Stimulated activated effector memory CD8-positive, alpha-beta T cell treated with anti-CD3 and anti-CD28 coated beads, Interleukin-12 subunit alpha, Interleukin-12 subunit beta, amount 100 ng/mL, for 72 hours (primary cell): Measurements from ENCODE around the gene LGALS7.

Experiments used
- ATAC-seq: fragments of 150-1000 bp; cut with Tn5 transposase; 2 replicates; pipeline ENCODE4 v1.10.0; 2021
- DNase-seq, 2 donors: peaks; one replicate each; pipeline ENCODE4 v3.0.0; 2021 to 2022; ENCODE audit warnings: low spot score in 2 of 2
- H3K27ac Mint-ChIP-seq: one replicate; pipeline ENCODE4 v1.8.0; 2022; ENCODE audit warnings: mild to moderate bottlenecking, mixed read lengths
- H3K36me3 Mint-ChIP-seq: one replicate; pipeline ENCODE4 v1.8.0; 2022; ENCODE audit warnings: mild to moderate bottlenecking, mixed read lengths
- H3K4me1 Mint-ChIP-seq: one replicate; pipeline ENCODE4 v1.8.0; 2022; ENCODE audit warnings: mixed read lengths
- H3K4me3 Mint-ChIP-seq: one replicate; pipeline ENCODE4 v1.8.0; 2022; ENCODE audit warnings: mild to moderate bottlenecking, mixed read lengths
- H3K9me3 Mint-ChIP-seq: one replicate; pipeline ENCODE4 v1.8.0; 2022; ENCODE audit warnings: mixed read lengths

Gene LGALS7

DNA sequence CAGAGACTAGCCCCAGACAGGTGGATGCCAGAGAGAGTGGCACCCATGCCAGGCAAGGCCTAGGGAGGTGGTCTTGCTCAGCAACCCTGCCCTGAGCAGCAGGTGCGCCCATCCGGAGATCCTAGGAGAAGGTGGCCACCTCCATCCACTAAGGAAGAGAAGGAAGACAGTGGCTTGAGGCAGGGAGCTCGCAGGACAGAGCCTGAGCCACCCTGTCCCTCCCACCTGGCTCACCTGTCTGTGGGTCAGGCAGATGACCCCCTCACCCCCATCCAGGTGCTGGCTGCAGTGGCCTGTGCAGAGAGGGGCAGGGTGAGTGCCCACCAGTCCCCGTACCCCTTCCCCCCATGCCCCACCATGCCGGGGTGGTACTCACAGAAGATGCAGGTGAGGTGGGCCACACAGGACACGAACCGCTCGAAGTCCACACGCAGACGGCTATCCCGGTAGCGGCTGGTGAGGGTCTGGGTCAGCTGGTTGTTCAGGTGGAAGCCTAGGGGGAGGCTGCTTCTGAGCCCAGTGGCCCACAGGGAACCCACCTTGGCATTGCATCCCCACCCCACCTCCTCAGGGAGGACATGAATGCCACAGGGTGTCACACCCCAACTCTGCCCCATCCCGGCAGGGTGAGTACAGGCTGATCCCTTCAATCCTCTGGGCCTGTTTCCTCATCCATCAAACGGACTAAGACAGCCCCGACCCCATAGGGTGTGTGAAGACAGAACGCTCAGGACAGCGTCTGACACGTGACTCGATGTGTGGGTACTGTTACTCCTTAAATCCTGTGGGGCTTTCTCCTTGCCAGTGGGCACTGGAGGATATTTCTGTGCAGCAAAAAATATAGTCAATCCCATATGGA is 42.4 kb downstream of the LGALS7 start:
- ATAC-seq (no peak), DNase-seq (no peak)
- Mint-ChIP-seq H3K27ac (peak overlapping the region; percentile 95), H3K36me3 (peaks cover 95% of the 10 kb centered on the region), H3K4me1 (peaks cover 83% of the 10 kb centered on the region), H3K9me3 (no peaks in the 10 kb centered on the region), H3K4me3 (no peak overlapping the region)

DNA sequence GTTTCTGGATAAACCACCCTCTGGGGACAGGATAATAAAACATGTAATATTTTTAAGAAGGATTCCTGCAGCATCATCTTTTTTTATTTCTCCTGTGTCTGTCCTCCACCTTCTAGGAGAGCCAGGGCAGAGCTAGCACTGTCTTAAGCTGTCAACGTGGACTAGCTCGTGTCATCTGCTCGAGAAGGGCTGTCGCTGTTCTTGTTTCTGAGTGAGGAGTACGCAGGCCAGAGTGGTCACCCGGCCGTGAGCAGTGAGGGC is 42.9 kb downstream of the LGALS7 start:
- H3K4me1 Mint-ChIP-seq, result peaks cover 84% of the 10 kb centered on the region
- no peaks in the 10 kb centered on the region for H3K9me3 Mint-ChIP-seq

DNA sequence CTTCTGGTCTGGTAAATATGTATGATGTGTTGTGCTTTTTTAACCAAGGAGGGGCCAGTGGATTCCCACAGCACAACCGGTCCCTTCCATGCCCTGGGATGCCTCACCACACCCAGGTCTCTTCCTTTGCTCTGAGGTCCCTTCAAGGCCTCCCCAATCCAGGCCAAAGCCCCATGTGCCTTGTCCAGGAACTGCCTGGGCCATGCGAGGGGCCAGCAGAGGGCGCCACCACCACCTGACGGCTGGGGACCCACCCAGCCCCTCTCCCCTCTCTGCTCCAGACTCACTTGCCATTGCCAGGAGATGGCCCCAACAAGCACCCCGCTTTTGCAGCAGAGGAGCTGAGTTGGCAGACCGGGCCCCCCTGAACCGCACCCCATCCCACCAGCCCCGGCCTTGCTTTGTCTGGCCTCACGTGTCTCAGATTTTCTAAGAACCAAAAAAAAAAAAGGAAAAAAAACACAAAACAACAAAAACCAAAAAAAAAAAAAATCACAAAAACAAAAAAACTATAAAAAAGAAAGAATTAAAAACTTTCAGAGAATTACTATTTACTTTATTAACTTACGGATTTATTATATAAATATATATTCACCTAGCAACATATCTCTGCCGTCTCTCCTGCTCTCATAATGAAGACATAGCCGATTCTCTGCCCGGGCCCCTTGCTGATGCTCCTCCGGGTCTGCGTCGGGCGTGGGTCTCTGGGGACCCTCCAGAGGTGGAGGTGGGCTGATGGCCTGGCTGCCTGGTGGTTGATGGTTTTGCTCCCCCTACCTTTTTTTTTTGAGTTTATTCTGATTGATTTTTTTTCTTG is 43.5 kb downstream of the LGALS7 start:
- Mint-ChIP-seq H3K9me3 (no peaks in the 10 kb centered on the region), H3K4me3 (no peak overlapping the region), H3K36me3 (peaks cover 98% of the 10 kb centered on the region), H3K4me1 (peaks cover 84% of the 10 kb centered on the region), H3K27ac (peak overlapping the region; percentile 95)
- DNase-seq (peak; percentile 72 to 88), ATAC-seq (peak; percentile 70)

More for the DNA sequence above, 42.9 kb downstream of the LGALS7 start:
- H3K36me3 Mint-ChIP-seq, result peaks cover 98% of the 10 kb centered on the region
- DNase-seq, result no peak
- H3K27ac Mint-ChIP-seq, result peak overlapping the region; percentile 95
- no peak overlapping the region for H3K4me3 Mint-ChIP-seq
- ATAC-seq, result no peak

DNA sequence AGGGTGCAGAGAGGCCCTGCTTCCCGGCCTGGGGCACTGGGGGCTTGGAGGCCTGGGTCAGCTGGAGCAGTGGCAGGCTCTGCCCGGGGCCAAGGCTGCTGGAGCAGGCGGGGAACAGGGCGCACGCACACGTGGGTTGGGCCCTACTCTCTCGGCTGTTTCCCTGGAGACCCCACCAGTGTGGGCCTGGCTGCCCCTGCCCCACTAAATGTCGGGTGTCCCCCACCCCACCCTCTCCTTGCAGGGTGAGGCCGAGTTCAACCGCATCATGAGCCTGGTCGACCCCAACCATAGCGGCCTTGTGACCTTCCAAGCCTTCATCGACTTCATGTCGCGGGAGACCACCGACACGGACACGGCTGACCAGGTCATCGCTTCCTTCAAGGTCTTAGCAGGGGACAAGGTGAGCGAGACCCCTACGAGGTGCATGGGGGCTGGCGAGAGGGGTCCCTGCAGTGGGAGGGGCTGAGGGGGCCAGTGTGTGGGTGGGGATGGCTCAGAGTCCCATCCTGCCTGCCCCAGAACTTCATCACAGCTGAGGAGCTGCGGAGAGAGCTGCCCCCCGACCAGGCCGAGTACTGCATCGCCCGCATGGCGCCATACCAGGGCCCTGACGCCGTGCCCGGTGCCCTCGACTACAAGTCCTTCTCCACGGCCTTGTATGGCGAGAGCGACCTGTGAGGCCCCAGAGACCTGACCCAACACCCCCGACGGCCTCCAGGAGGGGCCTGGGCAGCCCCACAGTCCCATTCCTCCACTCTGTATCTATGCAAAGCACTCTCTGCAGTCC is 44.4 kb downstream of the LGALS7 start:
- Mint-ChIP-seq H3K4me1 (peaks cover 77% of the 10 kb centered on the region), H3K27ac (peak overlapping the region; percentile 95), H3K4me3 (no peak overlapping the region), H3K36me3 (peaks cover 98% of the 10 kb centered on the region), H3K9me3 (no peaks in the 10 kb centered on the region)
- no peak for DNase-seq
- no peak for ATAC-seq

DNA sequence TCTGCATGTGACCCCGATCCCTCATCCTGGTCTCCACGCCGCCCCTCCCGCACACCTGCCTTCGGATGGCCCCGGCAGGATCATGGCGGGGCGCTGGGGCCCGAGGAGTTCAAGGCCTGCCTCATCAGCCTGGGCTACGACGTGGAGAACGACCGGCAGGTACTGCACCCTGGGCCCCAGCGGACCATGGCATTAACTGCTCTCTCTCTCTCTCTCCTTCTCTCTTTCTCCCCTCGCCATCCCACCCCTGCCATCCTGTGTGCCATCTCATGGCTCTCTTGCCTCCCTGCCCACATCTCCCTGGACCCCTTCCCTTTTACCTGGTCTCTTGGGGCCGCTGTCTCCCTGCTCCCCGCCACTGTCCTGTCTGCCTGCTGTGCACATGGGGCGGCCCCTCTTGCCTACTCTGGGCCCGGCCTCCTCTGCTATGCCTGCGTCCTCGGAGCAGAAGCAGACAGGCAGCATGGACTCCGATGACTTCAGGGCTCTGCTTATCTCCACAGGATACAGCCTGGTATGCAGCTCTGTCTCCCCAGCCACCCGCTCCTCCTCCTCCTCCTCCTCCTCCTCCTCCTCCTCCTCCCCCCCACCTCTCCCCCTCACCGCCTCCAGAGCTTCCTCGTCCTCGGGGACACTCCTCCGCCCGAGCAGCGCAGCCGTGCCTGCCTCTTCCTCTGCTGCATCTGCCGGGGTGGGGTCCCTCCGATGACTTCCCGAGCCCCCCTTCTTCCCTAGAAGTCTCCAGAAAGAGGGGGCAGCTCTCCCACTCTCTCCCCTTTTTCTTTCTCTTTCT is 45.3 kb downstream of the LGALS7 start:
- no peaks in the 10 kb centered on the region for H3K9me3 Mint-ChIP-seq
- DNase-seq (no peak), ATAC-seq (no peak)
- peak overlapping the region; percentile 90 for H3K27ac Mint-ChIP-seq
- H3K36me3 Mint-ChIP-seq, result peaks cover 98% of the 10 kb centered on the region
- no peak overlapping the region for H3K4me3 Mint-ChIP-seq
- H3K4me1 Mint-ChIP-seq, result peaks cover 68% of the 10 kb centered on the region

DNA sequence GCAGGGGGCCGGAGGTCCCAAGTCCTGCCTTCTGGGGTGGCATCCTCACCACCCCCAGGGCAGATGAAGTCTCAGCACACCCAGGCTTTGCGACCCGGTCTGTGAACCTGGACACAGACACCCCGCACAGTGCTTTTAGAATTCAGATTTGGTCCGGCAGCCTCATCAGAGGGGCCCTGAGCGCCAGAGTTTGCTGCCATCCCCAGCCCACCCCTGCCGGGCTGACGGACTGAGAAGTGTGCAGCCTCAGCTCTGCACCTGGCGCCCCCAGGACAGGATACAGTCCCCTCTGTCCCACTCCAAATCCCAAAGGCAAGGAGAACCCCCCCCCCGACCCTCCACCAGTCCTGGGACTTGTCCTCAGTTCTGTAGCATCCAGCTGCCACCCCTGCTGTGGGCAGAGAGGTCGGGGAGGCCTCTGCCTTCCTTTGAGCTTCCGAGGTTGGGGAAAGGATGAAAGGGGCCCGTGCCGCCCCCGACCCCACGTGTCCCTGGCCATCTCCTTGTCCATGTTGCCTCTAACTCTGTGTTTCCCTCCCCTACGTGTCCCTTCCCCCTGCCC is 45.9 kb downstream of the LGALS7 start:
- H3K27ac Mint-ChIP-seq, result peak overlapping the region; percentile 90
- H3K4me1 Mint-ChIP-seq, result peaks cover 61% of the 10 kb centered on the region
- DNase-seq (no peak), ATAC-seq (no peak)
- peaks cover 98% of the 10 kb centered on the region for H3K36me3 Mint-ChIP-seq
- H3K9me3 Mint-ChIP-seq, result no peaks in the 10 kb centered on the region
- no peak overlapping the region for H3K4me3 Mint-ChIP-seq

DNA sequence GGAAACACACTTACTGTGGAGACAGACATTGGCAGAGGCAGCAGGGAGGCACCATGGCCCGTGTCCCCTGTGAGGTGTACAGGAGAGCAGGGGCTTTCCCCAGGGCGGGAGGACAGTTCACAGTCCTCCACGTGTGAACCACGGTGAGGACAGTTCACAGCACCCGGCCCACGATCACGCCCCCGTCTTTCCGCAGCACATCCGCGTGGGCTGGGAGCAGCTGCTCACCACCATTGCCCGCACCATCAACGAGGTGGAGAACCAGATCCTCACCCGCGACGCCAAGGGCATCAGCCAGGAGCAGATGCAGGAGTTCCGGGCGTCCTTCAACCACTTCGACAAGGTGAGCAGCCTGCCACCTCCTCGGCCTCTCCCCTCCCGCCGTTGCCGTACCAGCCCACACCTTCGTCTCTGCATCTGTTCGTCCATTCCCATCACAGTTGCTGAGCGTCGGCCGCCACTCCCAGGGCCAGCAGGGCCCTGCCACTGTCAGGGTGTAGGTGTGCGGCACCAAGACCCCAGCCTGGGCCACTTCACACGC is 46.5 kb downstream of the LGALS7 start:
- peak; percentile 34 to 61 for DNase-seq
- peak; percentile 71 for ATAC-seq
- Mint-ChIP-seq H3K4me1 (peaks cover 56% of the 10 kb centered on the region), H3K4me3 (peak overlapping the region; percentile 22), H3K27ac (peak overlapping the region; percentile 90), H3K36me3 (peaks cover 98% of the 10 kb centered on the region), H3K9me3 (no peaks in the 10 kb centered on the region)

DNA sequence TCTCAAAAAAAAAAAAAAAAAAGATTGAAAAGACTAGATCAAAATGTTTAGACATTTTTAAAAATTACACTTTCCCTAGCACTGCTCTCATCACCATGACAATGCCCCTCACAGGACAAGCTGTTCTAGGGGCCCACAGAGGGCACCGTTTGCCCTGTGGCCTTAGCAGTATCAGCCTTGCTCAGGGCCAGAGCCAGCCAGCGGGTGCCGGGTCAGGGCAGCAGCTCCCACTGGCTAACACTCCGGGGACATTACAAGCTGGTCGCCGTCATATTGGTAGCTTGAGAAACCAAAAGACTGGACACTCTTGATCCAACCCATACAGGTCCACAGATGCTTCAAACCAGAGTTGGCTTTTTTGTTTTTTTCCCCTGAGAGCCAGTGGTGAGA is 47.0 kb downstream of the LGALS7 start:
- ATAC-seq, result no peak

DNA sequence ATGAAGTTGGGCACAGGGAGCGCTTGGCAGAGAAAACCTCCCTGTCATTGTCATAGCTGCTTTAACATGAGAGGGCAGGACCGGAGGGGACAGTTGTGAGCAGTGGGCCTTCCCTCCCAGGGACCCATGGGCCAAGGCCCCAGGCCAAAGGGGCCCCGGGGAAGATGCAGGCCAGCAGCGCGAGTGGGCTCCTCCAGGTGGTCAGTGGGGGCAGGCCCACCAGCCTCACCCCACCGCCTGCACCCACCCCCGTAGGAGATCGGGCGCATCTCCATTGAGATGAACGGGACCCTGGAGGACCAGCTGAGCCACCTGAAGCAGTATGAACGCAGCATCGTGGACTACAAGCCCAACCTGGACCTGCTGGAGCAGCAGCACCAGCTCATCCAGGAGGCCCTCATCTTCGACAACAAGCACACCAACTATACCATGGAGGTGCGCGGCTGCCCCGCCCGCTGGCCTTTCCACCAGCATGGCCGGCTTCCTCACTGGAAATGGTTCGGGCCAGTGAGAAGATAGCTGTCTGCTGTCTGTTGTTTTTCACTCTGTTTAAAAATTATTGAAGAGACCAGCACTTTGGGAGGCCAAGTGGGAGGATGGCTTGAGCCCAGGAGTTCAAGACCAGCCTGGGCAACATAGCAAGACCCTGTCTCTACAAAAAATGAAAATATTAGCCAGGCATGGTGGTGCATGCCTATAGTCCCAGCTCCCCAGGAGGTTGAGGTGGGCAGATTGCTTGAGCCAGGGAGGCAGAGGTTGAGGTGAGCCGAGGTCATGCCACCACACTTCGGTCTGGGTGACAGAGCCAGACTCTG is 47.6 kb downstream of the LGALS7 start:
- Mint-ChIP-seq H3K4me3 (peak overlapping the region; percentile 22), H3K36me3 (peaks cover 98% of the 10 kb centered on the region), H3K27ac (peak overlapping the region; percentile 90), H3K4me1 (peaks cover 53% of the 10 kb centered on the region), H3K9me3 (no peaks in the 10 kb centered on the region)
- DNase-seq, result no peak
- no peak for ATAC-seq

More for the DNA sequence above, 47.0 kb downstream of the LGALS7 start:
- peak overlapping the region; percentile 22 for H3K4me3 Mint-ChIP-seq
- peaks cover 98% of the 10 kb centered on the region for H3K36me3 Mint-ChIP-seq
- peak overlapping the region; percentile 90 for H3K27ac Mint-ChIP-seq
- no peaks in the 10 kb centered on the region for H3K9me3 Mint-ChIP-seq
- no peak for DNase-seq
- peaks cover 53% of the 10 kb centered on the region for H3K4me1 Mint-ChIP-seq

DNA sequence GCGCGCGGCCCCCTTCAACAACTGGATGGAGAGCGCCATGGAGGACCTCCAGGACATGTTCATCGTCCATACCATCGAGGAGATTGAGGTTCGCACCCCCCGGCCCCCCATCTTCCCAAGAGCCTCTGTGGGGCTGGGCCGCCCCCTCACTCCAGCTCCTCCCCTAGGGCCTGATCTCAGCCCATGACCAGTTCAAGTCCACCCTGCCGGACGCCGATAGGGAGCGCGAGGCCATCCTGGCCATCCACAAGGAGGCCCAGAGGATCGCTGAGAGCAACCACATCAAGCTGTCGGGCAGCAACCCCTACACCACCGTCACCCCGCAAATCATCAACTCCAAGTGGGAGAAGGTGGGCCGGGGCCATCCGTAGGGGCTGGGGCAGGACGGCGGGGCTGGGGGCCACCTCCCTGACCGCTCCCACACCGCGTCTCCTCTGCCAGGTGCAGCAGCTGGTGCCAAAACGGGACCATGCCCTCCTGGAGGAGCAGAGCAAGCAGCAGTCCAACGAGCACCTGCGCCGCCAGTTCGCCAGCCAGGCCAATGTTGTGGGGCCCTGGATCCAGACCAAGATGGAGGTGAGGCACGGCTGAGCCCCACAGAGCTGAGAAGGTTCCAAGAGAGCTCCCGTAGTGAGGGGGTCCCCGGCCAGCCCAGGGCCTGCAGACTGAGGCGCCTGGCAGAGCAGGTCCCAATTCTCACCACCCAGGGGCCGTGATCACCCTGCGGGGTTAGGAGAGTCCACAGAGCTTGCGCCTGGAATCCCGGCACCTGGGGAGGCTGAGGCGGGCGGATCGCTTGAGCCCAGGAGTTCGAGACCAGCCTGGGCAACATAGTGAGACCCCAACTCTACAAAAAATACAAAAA is 49.1 kb downstream of the LGALS7 start:
- Mint-ChIP-seq H3K9me3 (no peaks in the 10 kb centered on the region), H3K4me3 (no peak overlapping the region), H3K27ac (peak overlapping the region; percentile 56), H3K36me3 (peaks cover 95% of the 10 kb centered on the region), H3K4me1 (peaks cover 39% of the 10 kb centered on the region)
- ATAC-seq (no peak), DNase-seq (no peak)

DNA sequence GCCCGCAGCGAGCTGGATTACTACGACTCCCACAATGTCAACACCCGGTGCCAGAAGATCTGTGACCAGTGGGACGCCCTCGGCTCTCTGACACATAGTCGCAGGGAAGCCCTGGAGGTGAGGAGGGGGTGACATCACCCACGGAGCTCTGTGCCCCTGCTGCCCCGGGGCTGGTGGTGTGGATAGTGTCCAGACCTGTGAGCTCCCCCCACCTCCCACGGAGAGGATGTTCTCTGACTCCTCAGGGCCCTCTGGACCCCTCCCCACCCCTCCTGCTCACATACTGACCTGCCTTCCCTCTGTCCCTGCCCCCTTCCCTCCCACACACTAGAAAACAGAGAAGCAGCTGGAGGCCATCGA is 49.7 kb downstream of the LGALS7 start:
- Mint-ChIP-seq H3K4me1 (peaks cover 35% of the 10 kb centered on the region), H3K36me3 (peaks cover 95% of the 10 kb centered on the region), H3K4me3 (no peak overlapping the region), H3K27ac (peak overlapping the region; percentile 70), H3K9me3 (no peaks in the 10 kb centered on the region)
- DNase-seq (no peak), ATAC-seq (no peak)

DNA sequence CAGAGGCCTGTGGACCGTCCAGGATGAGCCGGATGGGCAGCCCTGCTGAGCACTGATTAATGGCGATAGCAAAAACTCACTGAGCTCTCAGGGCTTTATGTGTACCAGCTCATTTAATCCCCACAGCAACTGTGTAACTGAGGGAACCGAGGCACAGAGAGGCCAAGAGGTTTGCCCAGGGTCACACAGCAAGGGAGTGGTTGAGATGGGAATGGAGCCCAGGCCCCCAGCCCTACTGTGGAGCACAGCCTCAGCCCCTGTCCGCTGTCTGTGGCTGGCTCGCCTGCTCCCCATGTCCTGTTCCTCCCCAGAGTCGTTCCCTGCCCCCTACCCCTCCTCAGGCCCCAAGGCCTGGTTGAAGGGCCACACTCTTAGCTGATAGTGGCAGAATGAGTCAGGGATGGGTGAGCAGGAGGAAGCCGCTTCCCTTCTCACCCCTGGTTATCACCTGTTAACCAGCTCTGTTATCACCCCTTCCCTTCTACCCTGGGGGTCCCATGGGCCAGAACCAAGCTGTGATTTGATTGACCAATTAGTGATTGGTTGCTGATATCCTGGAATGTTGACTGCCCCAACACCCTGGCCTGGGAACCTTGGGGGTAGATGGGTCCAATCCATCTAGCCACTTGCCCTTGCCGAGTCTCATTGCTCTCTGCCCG is 50.2 kb downstream of the LGALS7 start:
- Mint-ChIP-seq H3K4me1 (peaks cover 30% of the 10 kb centered on the region), H3K27ac (peak overlapping the region; percentile 70), H3K9me3 (no peaks in the 10 kb centered on the region), H3K36me3 (peaks cover 95% of the 10 kb centered on the region), H3K4me3 (no peak overlapping the region)
- DNase-seq (no peak), ATAC-seq (no peak)
